ENCODE data around the gene PCSK7.

The PCSK7 gene

DNA sequence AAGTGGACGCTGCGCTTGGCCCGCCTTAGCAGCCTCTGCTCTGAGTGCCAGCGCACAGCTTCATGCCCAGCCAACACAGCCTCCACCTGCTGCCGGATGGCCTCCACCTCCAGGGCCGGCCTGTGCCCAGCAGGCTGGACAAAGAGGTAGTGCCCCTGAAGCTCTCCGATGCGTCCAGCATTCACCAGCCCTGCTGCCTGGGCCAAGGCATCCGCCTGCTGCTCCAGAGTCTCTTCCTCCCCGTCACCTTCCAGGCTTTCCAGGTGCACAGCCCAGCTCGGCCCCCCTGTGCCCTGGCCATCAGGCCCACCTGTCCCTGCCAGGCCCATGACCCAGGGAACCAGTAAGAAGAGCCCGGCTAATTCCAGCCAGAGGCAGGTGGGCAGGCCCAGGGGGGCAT, 2.5 kb downstream of the PCSK7 start:
- POLR2A ChIA-PET, result no interaction called here
- CTCF ChIA-PET, result interaction anchor here (0.7 kb wide), 1 partner anchor 535 kb away, joined by 3 read pairs; no protein-coding TSS in a partner anchor
- DNase-seq (ENCODE audit: extremely low spot score), result no peak
- TF ChIP-seq, protein P1, sequence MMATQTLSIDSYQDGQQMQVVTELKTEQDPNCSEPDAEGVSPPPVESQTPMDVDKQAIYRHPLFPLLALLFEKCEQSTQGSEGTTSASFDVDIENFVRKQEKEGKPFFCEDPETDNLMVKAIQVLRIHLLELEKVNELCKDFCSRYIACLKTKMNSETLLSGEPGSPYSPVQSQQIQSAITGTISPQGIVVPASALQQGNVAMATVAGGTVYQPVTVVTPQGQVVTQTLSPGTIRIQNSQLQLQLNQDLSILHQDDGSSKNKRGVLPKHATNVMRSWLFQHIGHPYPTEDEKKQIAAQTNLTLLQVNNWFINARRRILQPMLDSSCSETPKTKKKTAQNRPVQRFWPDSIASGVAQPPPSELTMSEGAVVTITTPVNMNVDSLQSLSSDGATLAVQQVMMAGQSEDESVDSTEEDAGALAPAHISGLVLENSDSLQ (IDR thresholded peaks at IDR 0.05), result no peak
- TF ChIP-seq ARNT (IDR thresholded peaks at IDR 0.05) (no peak), SUZ12 (IDR thresholded peaks at IDR 0.05) (no peak), NFRKB (IDR thresholded peaks at IDR 0.05) (no peak), ELF4 (IDR thresholded peaks at IDR 0.05) (no peak), HDGF (IDR thresholded peaks at IDR 0.05; ENCODE audit: borderline replicate concordance) (no peak), LEF1 (IDR thresholded peaks at IDR 0.05; ENCODE audit: borderline replicate concordance) (no peak), FOXA1 (IDR thresholded peaks at IDR 0.05) (no peak), L3MBTL2 (conservative IDR thresholded peaks at IDR 0.05) (no peak), TARDBP (IDR thresholded peaks at IDR 0.05) (no peak), ZNF384 (IDR thresholded peaks at IDR 0.05) (no peak), FOXK2 (IDR thresholded peaks at IDR 0.05) (no peak), SP1 (IDR thresholded peaks at IDR 0.05) (no peak), BHLHE40 (IDR thresholded peaks at IDR 0.05; ENCODE audit: borderline replicate concordance) (no peak), CTBP1 (IDR thresholded peaks at IDR 0.05; ENCODE audit: borderline replicate concordance) (no peak), FOXM1 (IDR thresholded peaks at IDR 0.05; ENCODE audit: borderline replicate concordance) (no peak)

GRCh38 chr11:117228091-117228490, 3.8 kb downstream of the PCSK7 start:
- ChIA-PET POLR2A (interaction anchor here (1.2 kb wide), 1 partner anchor 83 kb away, joined by 4 read pairs; no protein-coding TSS in a partner anchor), CTCF (interaction anchor here (0.6 kb wide), 1 partner anchor 55 kb away, joined by 4 read pairs; no protein-coding TSS in a partner anchor)
- TF ChIP-seq, protein P1 (IDR thresholded peaks at IDR 0.05), result no peak
- TF ChIP-seq ARNT (IDR thresholded peaks at IDR 0.05) (no peak), L3MBTL2 (conservative IDR thresholded peaks at IDR 0.05) (no peak), BHLHE40 (IDR thresholded peaks at IDR 0.05; ENCODE audit: borderline replicate concordance) (no peak), FOXA1 (IDR thresholded peaks at IDR 0.05) (no peak), SP1 (IDR thresholded peaks at IDR 0.05) (no peak), TARDBP (IDR thresholded peaks at IDR 0.05) (no peak), CTBP1 (IDR thresholded peaks at IDR 0.05; ENCODE audit: borderline replicate concordance) (no peak), ELF4 (IDR thresholded peaks at IDR 0.05) (no peak), SUZ12 (IDR thresholded peaks at IDR 0.05) (no peak), FOXM1 (IDR thresholded peaks at IDR 0.05; ENCODE audit: borderline replicate concordance) (no peak), ZNF384 (IDR thresholded peaks at IDR 0.05) (no peak), FOXK2 (IDR thresholded peaks at IDR 0.05) (no peak), LEF1 (IDR thresholded peaks at IDR 0.05; ENCODE audit: borderline replicate concordance) (no peak), HDGF (IDR thresholded peaks at IDR 0.05; ENCODE audit: borderline replicate concordance) (no peak), NFRKB (IDR thresholded peaks at IDR 0.05) (no peak)
- no peak for DNase-seq (ENCODE audit: extremely low spot score)

DNA sequence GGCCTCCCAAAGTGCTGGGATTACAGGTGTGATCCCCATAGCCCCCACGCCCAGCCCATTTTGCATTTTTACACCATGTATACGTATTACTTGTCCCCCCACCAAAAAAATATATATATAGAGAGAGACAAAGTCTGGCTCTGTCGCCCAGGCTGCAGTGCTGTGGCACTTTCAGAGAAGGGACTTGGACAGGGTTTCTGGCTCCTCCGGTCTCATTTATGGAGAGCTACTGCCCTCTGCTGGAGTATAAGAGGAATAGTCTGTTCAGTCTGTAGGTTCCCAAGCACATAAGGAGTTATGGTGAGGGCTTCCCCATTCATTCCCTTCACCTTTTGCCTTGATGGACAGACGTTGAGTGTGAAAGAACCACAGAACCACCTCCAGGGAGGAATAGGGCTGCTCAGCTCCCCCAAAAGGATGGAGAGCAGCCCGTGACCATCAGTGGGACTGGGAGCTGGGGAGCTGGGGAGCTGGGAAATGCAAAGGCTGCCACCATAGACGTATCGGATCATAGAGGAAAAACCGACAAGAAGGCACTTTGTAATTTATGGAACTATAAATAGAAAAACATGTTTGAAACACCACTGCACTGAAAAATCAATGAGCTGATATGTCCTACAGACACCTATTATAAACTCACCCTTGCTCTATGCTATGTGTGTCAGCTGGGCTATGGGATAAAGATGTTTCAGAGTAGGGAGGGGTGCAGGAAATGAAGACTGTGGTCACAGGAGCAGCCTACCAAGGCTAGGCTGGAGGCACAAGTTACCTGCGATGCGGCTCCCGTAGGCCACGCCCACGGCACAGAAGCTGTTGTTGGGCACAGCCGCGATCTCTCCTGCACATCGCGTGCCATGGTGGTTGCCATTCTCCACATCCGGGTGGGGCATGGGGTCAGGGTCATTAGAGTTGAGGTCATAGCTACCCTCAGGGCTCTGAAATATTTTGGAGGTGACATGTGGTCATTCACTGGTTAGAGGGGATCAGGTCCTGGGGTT, 5.2 kb downstream of the PCSK7 start:
- ChIA-PET POLR2A (interaction anchor here (0.8 to 1.2 kb wide), 3 partner anchors 48 to 82 kb away, joined by 3 to 4 read pairs (median 3); partner anchors contain the start of gene SIDT2), CTCF (interaction anchor here (0.6 to 1.4 kb wide), 13 partner anchors 9 to 220 kb away, joined by 3 to 9 read pairs (median 4); partner anchors contain the start of gene SIDT2)
- peak; percentile 77 for DNase-seq (ENCODE audit: extremely low spot score)

GRCh38 chr11:117225553-117226170, 6.2 kb downstream of the PCSK7 start:
- DNase-seq (ENCODE audit: extremely low spot score), result no peak
- ChIA-PET POLR2A (interaction anchor here (0.9 kb wide), 1 partner anchor 443 kb away, joined by 4 read pairs; no protein-coding TSS in a partner anchor), CTCF (interaction anchor here (0.6 to 1.4 kb wide), 4 partner anchors 7 to 143 kb away, joined by 3 to 4 read pairs (median 4); no protein-coding TSS in a partner anchor)
- no peak for TF ChIP-seq TARDBP (IDR thresholded peaks at IDR 0.05)
- no peak for TF ChIP-seq NFRKB (IDR thresholded peaks at IDR 0.05)
- TF ChIP-seq, protein P1 (IDR thresholded peaks at IDR 0.05), result no peak
- no peak for TF ChIP-seq HDGF (IDR thresholded peaks at IDR 0.05; ENCODE audit: borderline replicate concordance)
- TF ChIP-seq SP1 (IDR thresholded peaks at IDR 0.05), result no peak
- no peak for TF ChIP-seq FOXA1 (IDR thresholded peaks at IDR 0.05)
- no peak for TF ChIP-seq L3MBTL2 (conservative IDR thresholded peaks at IDR 0.05)
- no peak for TF ChIP-seq FOXM1 (IDR thresholded peaks at IDR 0.05; ENCODE audit: borderline replicate concordance)
- no peak for TF ChIP-seq BHLHE40 (IDR thresholded peaks at IDR 0.05; ENCODE audit: borderline replicate concordance)
- no peak for TF ChIP-seq ARNT (IDR thresholded peaks at IDR 0.05)
- no peak for TF ChIP-seq SUZ12 (IDR thresholded peaks at IDR 0.05)
- TF ChIP-seq LEF1 (IDR thresholded peaks at IDR 0.05; ENCODE audit: borderline replicate concordance), result no peak
- TF ChIP-seq FOXK2 (IDR thresholded peaks at IDR 0.05), result no peak
- no peak for TF ChIP-seq ELF4 (IDR thresholded peaks at IDR 0.05)
- no peak for TF ChIP-seq CTBP1 (IDR thresholded peaks at IDR 0.05; ENCODE audit: borderline replicate concordance)
- TF ChIP-seq ZNF384 (IDR thresholded peaks at IDR 0.05), result no peak

More for the DNA sequence above, 5.2 kb downstream of the PCSK7 start:
- no peak for TF ChIP-seq FOXM1 (IDR thresholded peaks at IDR 0.05; ENCODE audit: borderline replicate concordance)
- no peak for TF ChIP-seq BHLHE40 (IDR thresholded peaks at IDR 0.05; ENCODE audit: borderline replicate concordance)
- TF ChIP-seq SP1 (IDR thresholded peaks at IDR 0.05), result no peak
